Right forelimb (tissue), 1 donor: Measurements from ENCODE around the gene CACNA1C.

Experiments
- DNase-seq: peaks from one replicate; pipeline ENCODE4 v3.0.0-alpha.2; 2018

CACNA1C gene

GRCh38 chr12:2212537-2212936 is 159.8 kb downstream of the CACNA1C start:
- no peak for DNase-seq

GRCh38 chr12:2212971-2213869 is 160.4 kb downstream of the CACNA1C start:
- DNase-seq = no peak

- DNase-seq = no peak
These were observed 161.6 kb downstream of the CACNA1C start for GRCh38 chr12:2214411-2214810.

- DNase-seq = no peak
These were observed 163.1 kb downstream of the CACNA1C start for GRCh38 chr12:2215709-2216560.

- no peak for DNase-seq
These were observed 165.9 kb downstream of the CACNA1C start for GRCh38 chr12:2218706-2219105.

GRCh38 chr12:2221030-2221621 is 168.3 kb downstream of the CACNA1C start:
- no peak for DNase-seq

GRCh38 chr12:2222691-2223090 is 169.9 kb downstream of the CACNA1C start:
- no peak for DNase-seq

- no peak for DNase-seq
These were observed 172.2 kb downstream of the CACNA1C start for GRCh38 chr12:2224961-2225360.

GRCh38 chr12:2225696-2226095 is 172.9 kb downstream of the CACNA1C start:
- DNase-seq = no peak

GRCh38 chr12:2226641-2227040 is 173.9 kb downstream of the CACNA1C start:
- DNase-seq = no peak

- no peak for DNase-seq
These were observed 174.6 kb downstream of the CACNA1C start for GRCh38 chr12:2227360-2227759.

GRCh38 chr12:2228535-2228934 is 175.7 kb downstream of the CACNA1C start:
- no peak for DNase-seq

- no peak for DNase-seq
These were observed 177.1 kb downstream of the CACNA1C start for GRCh38 chr12:2229661-2230539.

GRCh38 chr12:2231011-2231595 is 178.3 kb downstream of the CACNA1C start:
- DNase-seq = no peak

GRCh38 chr12:2231956-2232355 is 179.2 kb downstream of the CACNA1C start:
- DNase-seq = no peak

- DNase-seq = no peak
These were observed 180.2 kb downstream of the CACNA1C start for GRCh38 chr12:2233034-2233433.

GRCh38 chr12:2234091-2234490 is 181.3 kb downstream of the CACNA1C start:
- DNase-seq = no peak

GRCh38 chr12:2234646-2235350 is 182.0 kb downstream of the CACNA1C start:
- no peak for DNase-seq

GRCh38 chr12:2236506-2237294 is 183.9 kb downstream of the CACNA1C start:
- no peak for DNase-seq

- no peak for DNase-seq
These were observed 185.3 kb downstream of the CACNA1C start for GRCh38 chr12:2238111-2238510.
